ENCODE data around the gene LGR6.

DNA sequence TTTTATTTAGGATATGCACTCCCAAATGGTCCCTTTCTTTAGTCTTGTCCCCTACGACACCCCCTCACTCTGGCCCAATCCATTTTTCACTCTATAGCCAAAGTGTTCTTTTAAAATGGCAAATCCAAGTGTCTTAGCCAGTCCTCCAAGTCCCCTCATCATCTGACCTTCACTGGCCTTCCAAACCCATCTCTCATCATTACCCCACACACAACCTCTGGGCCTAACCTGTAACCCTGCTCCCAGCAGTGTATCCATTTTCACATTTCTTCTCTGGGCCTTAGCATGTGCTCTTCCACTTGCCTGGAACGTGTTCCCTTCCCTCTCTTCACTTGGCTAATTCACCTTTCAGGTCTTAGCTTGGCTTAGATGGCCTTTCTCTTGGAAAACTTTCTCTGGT lies 42.6 kb upstream of the LGR6 start:
- TF ChIP-seq, protein P1, sequence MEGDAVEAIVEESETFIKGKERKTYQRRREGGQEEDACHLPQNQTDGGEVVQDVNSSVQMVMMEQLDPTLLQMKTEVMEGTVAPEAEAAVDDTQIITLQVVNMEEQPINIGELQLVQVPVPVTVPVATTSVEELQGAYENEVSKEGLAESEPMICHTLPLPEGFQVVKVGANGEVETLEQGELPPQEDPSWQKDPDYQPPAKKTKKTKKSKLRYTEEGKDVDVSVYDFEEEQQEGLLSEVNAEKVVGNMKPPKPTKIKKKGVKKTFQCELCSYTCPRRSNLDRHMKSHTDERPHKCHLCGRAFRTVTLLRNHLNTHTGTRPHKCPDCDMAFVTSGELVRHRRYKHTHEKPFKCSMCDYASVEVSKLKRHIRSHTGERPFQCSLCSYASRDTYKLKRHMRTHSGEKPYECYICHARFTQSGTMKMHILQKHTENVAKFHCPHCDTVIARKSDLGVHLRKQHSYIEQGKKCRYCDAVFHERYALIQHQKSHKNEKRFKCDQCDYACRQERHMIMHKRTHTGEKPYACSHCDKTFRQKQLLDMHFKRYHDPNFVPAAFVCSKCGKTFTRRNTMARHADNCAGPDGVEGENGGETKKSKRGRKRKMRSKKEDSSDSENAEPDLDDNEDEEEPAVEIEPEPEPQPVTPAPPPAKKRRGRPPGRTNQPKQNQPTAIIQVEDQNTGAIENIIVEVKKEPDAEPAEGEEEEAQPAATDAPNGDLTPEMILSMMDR (IDR thresholded peaks at IDR 0.05; ENCODE audit: control extremely low read depth in 1 of 3, insufficient read depth in 1 of 3, low read depth in 1 of 3, low read length in 3 of 3): no peak
- TF ChIP-seq RXRA (IDR thresholded peaks at IDR 0.05; ENCODE audit: insufficient read depth, low read depth, low read length) (no peak), EZH2 (IDR thresholded peaks at IDR 0.05; ENCODE audit: low read depth, low read length, severe bottlenecking) (no peak)
- TF ChIP-seq, protein P2, sequence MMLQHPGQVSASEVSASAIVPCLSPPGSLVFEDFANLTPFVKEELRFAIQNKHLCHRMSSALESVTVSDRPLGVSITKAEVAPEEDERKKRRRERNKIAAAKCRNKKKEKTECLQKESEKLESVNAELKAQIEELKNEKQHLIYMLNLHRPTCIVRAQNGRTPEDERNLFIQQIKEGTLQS (IDR thresholded peaks at IDR 0.05; ENCODE audit: insufficient read depth, low read depth, low read length): no peak
